NCI-H345 treated with DMSO at 0.1 percent for 48 hours (cell line): ENCODE results near the gene AKAP6.

Source experiments
- DNase-seq: peaks from one replicate; lab custom pipeline; 2025; ENCODE audit not compliant: unreplicated experiment; lab: John Stamatoyannopoulos, UW

AKAP6 gene

GRCh38 chr14:32329146-32329545 lies at the start of gene AKAP6:
TSS of gene AKAP6 (plus strand) at chr14:32329298. CDS start at chr14:32433494, 104,196 bp downstream.
- no peak for DNase-seq

GRCh38 chr14:32286602-32287001 lies 42.5 kb upstream of the AKAP6 start:
- DNase-seq, result no peak

- no peak for DNase-seq
Observed at GRCh38 chr14:32296366-32296765, 32.7 kb upstream of the AKAP6 start.

GRCh38 chr14:32298346-32298745 lies 30.8 kb upstream of the AKAP6 start:
- DNase-seq, result no peak

GRCh38 chr14:32300136-32300535 lies 29.0 kb upstream of the AKAP6 start:
- no peak for DNase-seq

GRCh38 chr14:32303865-32304264 lies 25.2 kb upstream of the AKAP6 start:
- DNase-seq, result no peak

GRCh38 chr14:32304296-32304695 lies 24.8 kb upstream of the AKAP6 start:
- DNase-seq, result no peak

- DNase-seq, result no peak
Observed at GRCh38 chr14:32306549-32306948, 22.5 kb upstream of the AKAP6 start.

- no peak for DNase-seq
Observed at GRCh38 chr14:32307881-32308582, 21.1 kb upstream of the AKAP6 start.

GRCh38 chr14:32310876-32311275 lies 18.2 kb upstream of the AKAP6 start:
- DNase-seq, result no peak

- DNase-seq, result no peak
Observed at GRCh38 chr14:32311294-32312009, 17.6 kb upstream of the AKAP6 start.

- no peak for DNase-seq
Observed at GRCh38 chr14:32312010-32312331, 17.1 kb upstream of the AKAP6 start.

- no peak for DNase-seq
Observed at GRCh38 chr14:32313844-32314376, 15.2 kb upstream of the AKAP6 start.

GRCh38 chr14:32318087-32318795 lies 10.9 kb upstream of the AKAP6 start:
- no peak for DNase-seq

- DNase-seq, result no peak
Observed at GRCh38 chr14:32319368-32320049, 9.6 kb upstream of the AKAP6 start.

- DNase-seq, result no peak
Observed at GRCh38 chr14:32324601-32325000, 4.5 kb upstream of the AKAP6 start.

GRCh38 chr14:32327255-32327961 lies 1.7 kb upstream of the AKAP6 start:
- no peak for DNase-seq

- no peak for DNase-seq
Observed at GRCh38 chr14:32329690-32330285, 690 bp downstream of the AKAP6 start.

- DNase-seq, result no peak
Observed at GRCh38 chr14:32330351-32331111, 1.4 kb downstream of the AKAP6 start.

GRCh38 chr14:32331206-32331605 lies 2.1 kb downstream of the AKAP6 start:
- no peak for DNase-seq
